ENCODE data around the gene UTP14A. TPM values are rescaled to one million over a fixed set of nuclear protein-coding genes. Genes with fewer than 3 reads are reported as not detected.

UTP14A gene
- polyA plus RNA-seq, 10 donors = 18.5 to 26.0 (median 22.7) TPM

DNA sequence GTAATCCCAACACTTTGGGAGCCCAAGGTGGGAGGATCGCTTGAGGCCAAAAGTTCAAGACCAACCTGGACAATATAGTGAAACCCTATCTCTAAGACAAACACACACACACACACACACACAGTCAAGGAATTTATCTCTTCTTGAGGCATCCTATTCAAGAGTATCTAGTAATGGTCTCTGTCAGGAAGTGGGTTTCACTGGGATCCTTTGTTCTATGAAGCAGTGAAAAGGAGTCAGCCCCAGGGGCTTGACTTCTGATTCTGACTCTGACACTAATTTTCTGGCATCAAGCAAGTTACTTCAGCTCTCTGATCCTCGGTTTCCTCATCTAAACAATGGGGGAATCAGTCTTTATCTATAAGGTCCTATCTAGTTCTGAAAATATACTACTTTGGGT is 34.8 kb downstream of the UTP14A start:
- DNase-seq = no peak

DNA sequence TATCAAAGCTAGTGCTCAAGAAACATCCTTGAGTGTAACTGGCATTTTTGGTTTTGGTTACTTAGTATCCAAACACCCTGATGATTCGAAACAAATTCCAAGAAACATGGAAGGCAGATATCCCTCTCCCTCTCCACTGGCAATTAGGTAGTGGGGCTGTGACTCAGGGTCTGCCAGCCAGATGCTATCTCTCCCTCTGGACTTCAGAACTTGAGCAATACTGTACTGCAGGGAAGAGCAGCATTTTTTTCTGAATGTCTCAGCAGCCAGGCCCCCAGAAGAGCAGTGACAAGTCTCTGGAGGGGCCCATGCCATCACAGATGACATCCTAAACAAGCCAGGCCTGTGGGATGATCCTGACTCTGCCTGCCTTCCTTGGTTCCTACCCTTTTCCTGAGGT is 39.2 kb downstream of the UTP14A start:
- DNase-seq = no peak

DNA sequence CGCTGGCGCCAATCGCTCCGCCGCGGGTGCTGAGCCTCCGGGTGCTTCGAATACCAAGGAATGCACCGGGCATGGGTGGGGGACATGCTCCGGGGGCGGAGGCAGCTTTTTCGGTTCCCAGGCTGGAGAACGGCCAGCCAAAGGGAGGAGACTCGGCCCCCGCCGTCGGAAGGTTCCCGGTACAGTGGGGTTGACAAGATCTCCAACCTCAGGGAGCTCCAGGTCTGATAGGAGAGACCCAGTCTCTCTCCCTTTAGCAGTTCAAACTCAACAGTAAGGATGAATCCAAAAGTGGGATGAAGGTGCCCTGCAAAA is 47.3 kb downstream of the UTP14A start:
- no peak for DNase-seq

DNA sequence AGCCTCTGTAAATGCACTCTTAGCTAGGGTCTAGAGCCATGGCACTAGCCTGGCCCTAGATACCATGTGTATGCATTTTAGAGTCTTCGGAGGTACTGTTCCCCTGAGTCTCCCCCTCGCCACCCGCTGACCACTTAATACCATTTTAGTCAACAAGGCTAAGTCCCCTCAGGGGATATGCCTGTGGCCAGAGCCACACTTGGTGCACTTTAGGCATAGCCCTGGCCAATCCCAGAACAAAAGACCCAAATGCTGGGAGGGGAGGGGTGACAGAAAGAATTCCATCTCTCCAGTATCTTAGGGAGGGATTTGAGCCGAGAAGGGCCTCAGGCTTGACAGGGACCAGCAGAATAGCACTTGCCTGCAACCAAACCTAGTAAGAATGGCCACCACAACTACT is 47.9 kb downstream of the UTP14A start:
- no peak for DNase-seq

DNA sequence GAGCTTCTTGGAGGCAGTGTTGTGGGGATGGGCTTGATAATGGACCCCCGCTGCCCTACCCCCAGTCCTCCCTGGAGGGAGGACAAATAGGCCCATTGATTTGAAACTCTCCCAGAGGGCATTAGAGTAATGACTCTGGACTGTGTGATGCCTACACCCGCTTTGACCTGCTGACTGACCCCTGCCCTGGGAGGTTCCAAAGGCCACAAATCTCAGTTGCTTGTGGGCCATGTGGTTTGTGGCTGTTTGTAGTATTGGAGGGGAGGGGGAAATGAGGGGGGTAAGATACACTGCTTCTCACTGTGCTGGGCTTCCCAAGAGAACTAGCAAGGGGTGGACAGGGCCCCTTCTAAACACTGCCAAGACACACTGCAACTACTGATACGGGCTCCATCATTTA is 48.8 kb downstream of the UTP14A start:
- no peak for DNase-seq

DNA sequence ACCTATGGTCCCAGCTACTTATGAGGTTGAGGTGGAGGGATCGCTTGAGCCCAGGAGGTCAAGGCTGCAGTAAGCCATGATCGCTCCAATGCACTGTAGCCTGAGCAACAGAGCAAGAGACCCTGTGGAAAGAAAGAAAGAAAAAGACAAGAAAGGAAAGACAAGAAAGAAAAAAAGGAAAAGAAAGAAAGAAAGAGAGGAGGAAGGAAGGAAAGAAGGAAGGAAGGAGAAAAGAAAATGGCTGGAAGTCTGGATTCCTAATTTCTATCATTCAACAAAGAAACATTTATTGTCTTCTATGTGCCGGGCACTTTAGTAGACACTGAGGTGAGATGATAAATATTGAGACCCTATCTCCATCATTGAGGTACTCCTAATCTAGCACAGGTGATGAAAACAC is 49.7 kb downstream of the UTP14A start:
- DNase-seq = no peak

DNA sequence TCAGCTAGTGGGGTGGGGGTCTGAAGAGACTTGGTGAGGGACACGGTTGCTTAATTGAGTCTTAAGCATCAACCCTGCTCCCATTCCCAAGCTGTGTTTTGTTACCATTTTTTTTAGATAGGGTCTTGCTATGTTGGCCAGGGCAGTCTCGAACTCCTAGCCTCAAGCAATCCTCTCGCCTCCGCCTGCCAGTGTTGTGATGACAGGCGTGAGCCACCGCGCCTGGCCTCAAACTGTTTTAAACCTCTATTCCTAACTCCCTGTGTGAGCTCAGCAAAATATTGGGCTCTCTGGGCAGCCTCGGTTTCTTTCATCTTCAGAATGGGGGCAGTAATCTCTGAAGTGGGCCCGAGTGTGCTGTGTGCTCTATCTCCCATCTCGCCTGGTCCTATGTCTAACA is 50.2 kb downstream of the UTP14A start:
- DNase-seq = no peak

DNA sequence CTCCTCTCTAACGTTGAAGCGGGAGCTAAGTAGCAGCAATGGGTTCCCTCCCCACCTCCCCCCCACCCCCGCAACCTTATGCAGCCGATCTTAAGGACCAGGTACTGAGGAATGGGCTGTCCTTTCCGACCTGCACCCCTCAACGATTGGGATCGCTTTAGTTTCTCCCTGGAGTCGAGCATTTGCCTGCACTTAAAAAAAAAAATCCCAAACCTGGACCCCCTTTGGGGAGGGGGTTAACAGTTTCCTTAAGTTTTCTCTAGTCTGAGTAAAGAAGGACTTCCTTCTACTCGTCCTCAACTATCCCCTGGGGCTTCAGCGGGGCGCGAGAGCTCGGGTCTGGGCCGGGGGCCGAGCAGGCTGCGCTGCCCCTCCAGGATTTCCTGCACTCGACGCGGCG is 50.8 kb downstream of the UTP14A start:
- DNase-seq = no peak

DNA sequence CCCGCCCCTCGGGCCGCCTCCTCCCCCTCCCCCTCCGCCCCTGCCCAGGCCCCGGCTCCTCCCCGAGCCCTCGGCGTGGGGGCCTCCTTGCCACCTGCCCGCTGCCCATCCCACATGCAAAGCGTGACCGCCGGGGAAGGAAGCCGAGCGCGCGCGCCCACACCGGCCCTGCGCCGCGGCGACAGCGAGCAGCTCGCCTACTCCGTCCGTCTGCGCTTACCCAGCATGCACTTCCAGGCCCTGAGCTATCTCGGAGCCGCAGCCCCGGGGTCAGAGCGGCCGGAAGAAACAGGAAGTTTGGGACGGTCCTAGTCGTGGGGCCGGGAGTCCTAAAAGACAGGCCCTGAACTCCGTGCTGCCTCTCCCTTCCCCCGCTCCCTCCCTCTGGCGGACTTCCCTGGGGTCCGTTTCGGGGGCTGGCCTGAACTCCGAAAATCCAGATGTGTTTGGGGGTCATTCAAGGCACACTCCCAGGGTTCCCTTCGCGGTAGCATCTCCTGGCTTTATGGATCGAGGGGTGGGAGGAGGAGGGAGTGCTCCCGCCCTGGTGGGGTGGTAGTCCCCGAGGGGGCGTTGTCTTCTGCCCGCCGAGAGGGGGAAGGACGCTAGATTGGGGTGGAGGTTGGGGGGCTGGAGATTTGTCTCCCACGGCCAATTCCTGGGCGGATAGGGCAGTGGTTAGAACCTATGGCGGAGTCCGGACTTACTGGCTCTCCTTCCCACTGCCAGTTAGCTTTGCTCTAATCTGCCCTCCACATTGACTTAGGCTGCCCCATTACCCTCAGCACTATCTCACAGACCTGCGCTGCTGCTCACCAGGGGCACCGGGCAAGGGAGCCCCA is 51.5 kb downstream of the UTP14A start:
- DNase-seq = peak; percentile 49 to 92 (median 79)

DNA sequence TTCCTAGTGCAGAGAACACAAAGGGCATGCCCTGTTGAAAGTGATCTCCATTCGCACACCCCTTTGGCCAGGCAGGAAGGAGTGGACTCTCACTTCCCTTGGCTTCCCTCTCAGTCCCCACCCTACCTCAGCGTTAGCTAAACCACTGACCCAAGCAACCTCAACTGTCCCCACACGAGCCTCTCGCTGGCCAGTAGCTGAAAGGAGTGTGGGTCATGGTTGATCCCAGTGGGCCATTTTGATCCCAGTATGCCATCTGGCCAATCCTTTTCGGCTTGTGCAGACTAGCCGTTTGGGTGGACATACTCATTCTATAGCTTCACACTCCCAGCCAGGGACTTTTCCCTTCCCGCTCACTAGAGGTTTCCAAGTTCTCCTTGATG is 52.1 kb downstream of the UTP14A start:
- peak in 1 of 3 donors; percentile 55 for DNase-seq

DNA sequence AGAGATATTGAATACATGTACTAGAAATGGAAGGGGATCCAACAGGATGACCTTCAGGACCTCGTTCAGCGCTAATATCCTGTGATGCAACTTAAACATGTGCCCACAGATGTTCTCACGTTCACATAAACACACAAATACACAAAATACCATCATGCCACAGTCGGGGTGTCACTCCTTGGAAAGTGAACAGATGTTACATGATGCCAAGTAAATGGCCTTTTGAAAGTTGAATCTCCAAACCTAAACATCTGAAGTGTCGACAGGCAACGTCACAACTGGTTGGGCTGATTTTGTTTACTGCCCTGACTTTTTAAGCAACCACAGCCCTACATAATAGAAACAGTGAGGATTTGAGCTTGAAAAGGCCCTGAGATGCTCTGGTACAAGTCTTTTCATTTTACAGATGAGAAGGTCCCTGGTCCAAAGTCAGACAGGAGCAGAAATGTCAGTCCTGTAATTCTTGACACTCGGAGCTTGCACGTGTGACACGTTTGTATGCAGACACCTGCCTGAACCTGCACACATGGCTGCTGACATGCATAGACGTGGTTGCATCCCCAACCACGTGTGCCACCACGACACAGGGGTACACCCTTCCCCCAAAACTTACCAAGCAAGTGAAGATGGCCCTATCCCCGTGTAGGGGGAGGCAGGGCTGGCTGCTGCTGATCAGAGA is 53.0 kb downstream of the UTP14A start:
- no peak for DNase-seq

DNA sequence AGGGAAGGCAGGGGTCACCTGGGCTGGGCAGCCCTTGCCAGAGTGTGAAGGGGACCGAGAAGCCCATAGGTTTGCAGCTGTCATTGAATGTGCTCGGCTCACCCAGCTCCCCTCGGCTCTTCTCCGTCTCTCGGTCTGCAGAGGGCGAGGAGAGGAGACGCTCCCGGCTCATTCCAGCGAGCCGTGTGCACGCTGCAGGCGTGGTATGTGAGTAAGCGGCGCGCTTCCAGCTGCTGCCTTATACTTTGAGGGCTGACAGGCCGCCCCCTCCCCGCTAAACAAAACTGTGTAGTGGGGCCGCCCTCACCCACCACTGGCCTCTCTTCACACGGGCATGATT is 53.5 kb downstream of the UTP14A start:
- DNase-seq = peak in 1 of 3 donors; percentile 74

DNA sequence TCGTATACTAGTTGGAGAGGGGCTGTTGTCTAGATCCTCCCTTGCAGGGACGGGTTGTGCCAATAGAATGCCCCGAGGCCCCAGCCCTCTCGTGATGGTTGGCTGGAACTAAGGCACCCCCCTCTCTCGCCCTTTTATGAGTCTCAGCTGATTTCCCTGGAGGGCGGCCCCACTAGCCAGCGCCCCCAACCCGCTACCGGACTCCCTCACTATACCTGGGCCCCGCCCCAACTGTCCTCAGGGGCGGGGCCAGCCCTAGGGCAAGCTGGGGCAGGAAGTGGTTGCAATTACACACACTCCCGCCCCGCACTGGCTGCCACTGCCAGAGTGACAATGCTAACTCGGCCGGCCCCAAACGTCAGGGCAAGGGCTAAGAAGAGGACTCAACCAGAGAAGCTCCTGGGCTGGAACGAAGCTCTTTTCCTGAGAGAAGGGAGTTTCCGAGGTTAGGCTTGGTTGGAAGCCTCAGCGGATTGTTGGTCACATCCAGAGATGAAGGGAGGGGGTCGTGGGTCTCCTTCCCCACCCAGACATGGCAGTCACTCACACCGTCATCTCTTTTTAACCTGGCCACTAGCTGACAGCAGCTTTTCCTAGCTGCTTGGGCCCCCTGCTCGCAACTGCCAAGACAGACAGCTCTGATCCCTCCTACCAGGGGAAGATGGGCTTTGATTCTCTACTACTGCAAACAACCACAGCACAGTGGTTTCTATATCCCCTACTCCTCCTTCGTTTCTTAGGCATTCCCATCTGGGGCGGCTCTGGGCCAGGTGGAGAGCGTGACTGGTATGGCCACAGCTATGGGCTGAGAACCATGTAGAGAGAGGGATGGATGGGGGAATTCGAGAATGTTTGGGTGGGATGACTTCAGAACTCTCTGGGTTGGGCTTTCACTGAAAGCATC is 55.5 kb downstream of the UTP14A start:
- no peak for DNase-seq

DNA sequence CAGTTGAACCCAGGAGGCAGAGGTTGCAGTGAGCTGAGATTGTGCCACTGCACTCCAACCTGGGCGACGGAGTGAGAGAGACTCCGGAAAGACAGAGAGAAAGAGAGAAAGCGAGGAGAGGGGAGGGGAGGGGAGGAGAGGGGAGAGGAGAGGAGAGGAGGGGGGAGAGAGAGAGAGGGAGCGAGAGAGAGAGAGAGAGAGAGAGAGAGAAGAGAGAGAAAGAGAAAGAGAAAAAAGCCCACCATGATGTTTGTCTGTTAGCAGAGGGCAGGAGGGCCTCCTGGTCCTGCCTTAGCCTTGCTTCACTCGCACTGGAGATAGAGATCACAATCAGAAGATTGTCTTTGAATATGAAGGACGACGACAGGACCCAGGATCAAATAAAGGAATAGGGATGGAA is 57.8 kb downstream of the UTP14A start:
- DNase-seq = no peak

DNA sequence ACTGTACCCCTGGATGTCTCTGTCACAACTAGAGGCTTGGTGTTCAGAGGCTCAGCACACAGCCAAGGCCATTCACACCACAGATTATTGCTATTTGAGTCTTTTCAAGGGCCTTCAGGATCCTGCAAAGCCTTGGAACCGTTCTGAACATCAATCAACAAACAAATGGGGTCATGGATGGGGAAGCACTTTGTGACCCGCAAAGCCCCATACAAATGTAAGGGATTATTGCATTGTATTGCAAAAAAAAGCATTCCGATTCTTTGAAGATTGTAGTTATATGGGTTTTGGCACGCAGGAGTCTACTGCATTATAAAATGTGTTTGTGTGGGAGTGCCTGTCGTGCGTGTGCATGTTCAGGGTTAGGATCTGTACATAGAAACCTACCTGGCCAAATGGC is 59.2 kb downstream of the UTP14A start:
- DNase-seq = no peak

DNA sequence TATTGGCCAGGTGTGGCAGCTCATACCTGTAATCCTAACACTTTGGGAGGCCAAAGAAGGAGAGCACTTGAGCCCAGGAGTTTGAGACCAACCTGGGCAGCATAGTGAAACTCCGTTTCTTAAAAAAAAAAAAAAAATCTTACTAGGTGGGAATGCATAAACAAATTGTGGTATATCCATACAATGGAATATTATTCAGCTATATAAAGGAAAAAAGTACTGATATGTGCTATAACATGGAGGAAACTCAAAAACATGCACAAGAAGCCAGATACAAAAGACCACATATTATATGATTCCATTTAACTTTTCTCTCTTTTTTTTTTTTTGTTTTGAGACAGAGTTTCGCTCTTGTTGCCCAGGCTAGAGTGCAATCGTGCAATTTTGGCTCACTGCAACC is 63.0 kb downstream of the UTP14A start:
- no peak for DNase-seq

DNA sequence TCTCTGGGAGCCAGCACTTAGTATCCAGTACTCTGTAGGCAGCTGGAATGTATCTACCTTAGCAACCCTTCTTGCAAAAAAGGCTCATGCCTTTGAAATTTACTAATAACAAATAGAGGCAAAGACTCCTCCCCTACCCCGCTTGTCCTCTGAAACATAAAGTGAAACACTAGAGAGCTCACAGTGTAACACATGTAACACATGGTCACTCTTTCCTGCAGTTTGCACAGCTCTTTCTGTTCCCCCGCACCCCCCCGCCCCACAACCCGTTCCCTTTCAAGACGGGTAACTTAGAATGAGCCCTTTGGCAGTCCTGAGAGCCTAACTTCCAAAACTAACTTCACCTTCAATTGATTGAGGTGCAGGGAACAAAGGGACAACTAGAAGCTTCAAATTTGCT is 70.5 kb downstream of the UTP14A start:
- no peak for DNase-seq

Other genes starting within 250 kb of the UTP14A start
- gene XPNPEP2, start 167.2 kb upstream of the UTP14A start, polyA plus RNA-seq (ENCODE audit: insufficient read length in 10 of 10) = 1 to 10 TPM; 3.6 to 6.3 (median 4.6) TPM
- gene SASH3, start 126.2 kb upstream of the UTP14A start, polyA plus RNA-seq (ENCODE audit: insufficient read length in 10 of 10) = 1 to 10 TPM; 2.1 to 8.2 (median 2.8) TPM
- gene ZDHHC9, start 62.3 kb upstream of the UTP14A start, polyA plus RNA-seq (ENCODE audit: insufficient read length in 10 of 10) = 10 to 100 TPM; 30.1 to 39.0 (median 35.0) TPM
- 10 to 100 TPM; 14.2 to 17.1 (median 15.1) TPM for gene BCORL1, start 76.5 kb downstream of the UTP14A start, polyA plus RNA-seq (ENCODE audit: insufficient read length in 10 of 10)
- 10 to 100 TPM in 8 of 10 donors, 1 to 10 TPM in 2; 9.8 to 15.9 (median 12.0) TPM for gene ELF4, start 204.3 kb downstream of the UTP14A start, polyA plus RNA-seq (ENCODE audit: insufficient read length in 10 of 10)